ACC112 (cell line): Measurements from ENCODE around the gene ATXN10.

Experiments
- H2AFZ ChIP-seq: fragments of 200-600 bp; sonication (generic); one replicate; pipeline ENCODE4 v1.6.0; 2017; ENCODE audit warnings: antibody characterized with exemption, low read length; ENCODE audit not compliant: unreplicated experiment
- H3K27ac ChIP-seq: fragments of 200-600 bp; sonication (generic); 2 replicates; pipeline ENCODE4 v1.5.1; 2014; ENCODE audit warnings: low read depth, mild to moderate bottlenecking, antibody characterized with exemption, low read length, moderate library complexity
- H3K27me3 ChIP-seq: fragments of 200-600 bp; sonication (generic); 2 replicates; pipeline ENCODE4 v1.6.1; 2014; ENCODE audit warnings: mild to moderate bottlenecking, antibody characterized with exemption, low read length, moderate library complexity, mixed read lengths; ENCODE audit not compliant: insufficient read depth
- H3K36me3 ChIP-seq: fragments of 200-600 bp; sonication (generic); 2 replicates; pipeline ENCODE4 v1.6.1; 2016; ENCODE audit warnings: mild to moderate bottlenecking, antibody characterized with exemption, low read length, moderate library complexity, mixed read lengths; ENCODE audit not compliant: insufficient read depth
- H3K4me1 ChIP-seq: fragments of 200-600 bp; sonication (generic); one replicate; pipeline ENCODE4 v1.6.1; 2016; ENCODE audit warnings: low read length, mixed read lengths; ENCODE audit not compliant: insufficient read depth, unreplicated experiment, control insufficient read depth
- H3K4me3 ChIP-seq: fragments of 200-600 bp; sonication (generic); 2 replicates; pipeline ENCODE4 v1.5.1; 2014; ENCODE audit warnings: mild to moderate bottlenecking, low read depth, low read length
- H3K79me2 ChIP-seq: fragments of 200-600 bp; sonication (generic); one replicate; pipeline ENCODE4 v1.6.0; 2016; ENCODE audit warnings: low read length; ENCODE audit not compliant: control insufficient read depth, unreplicated experiment, insufficient read depth

The ATXN10 gene

DNA sequence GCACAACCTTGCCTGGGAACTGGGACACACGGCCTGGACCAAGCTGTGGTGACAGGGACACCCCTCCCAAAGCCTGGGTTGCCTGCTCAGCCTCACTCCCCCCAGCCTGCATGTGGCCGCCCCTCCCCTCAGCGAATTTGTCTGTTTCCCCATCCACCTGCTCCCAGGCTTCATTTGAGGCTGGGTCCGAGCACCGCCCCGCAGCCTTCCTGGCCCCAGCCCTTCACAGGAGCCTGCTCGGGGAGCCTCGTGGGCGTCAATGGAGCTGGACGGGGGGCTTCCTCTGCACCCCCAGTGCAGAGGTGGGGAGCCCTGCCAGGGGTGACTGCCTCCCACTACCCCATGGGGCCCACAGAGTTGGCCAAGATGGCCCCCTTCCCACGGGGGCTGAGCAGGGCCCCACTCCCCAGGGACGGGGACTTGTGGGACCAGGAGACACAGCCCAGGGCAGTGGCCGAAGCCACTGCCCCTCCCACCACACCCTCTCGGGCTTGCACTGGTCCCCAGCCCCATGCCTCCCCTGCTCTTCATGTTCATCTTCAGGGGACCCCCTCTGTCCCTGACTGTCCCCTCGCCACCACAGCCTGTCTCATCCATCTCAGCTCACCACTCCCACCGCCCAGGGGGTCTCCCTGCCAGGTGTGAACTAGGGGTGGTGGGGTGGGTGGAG lies 213.7 kb downstream of the ATXN10 start:
- Histone ChIP-seq H2AFZ (no peak overlapping the region), H3K36me3 (no peaks in the 10 kb centered on the region), H3K27ac (no peak overlapping the region), H3K27me3 (peaks cover 12% of the 10 kb centered on the region; the same call in 1 of the 2 replicates), H3K4me3 (no peak overlapping the region), H3K4me1 (no peaks in the 10 kb centered on the region), H3K79me2 (no peaks in the 10 kb centered on the region)

- Histone ChIP-seq H3K4me1 (no peaks in the 10 kb centered on the region), H3K36me3 (no peaks in the 10 kb centered on the region), H3K4me3 (no peak overlapping the region), H2AFZ (no peak overlapping the region), H3K79me2 (no peaks in the 10 kb centered on the region), H3K27me3 (peaks cover 6% of the 10 kb centered on the region; the same call in 1 of the 2 replicates), H3K27ac (no peak overlapping the region)
Measured at GRCh38 chr22:45885941-45886395, 214.3 kb downstream of the ATXN10 start.

DNA sequence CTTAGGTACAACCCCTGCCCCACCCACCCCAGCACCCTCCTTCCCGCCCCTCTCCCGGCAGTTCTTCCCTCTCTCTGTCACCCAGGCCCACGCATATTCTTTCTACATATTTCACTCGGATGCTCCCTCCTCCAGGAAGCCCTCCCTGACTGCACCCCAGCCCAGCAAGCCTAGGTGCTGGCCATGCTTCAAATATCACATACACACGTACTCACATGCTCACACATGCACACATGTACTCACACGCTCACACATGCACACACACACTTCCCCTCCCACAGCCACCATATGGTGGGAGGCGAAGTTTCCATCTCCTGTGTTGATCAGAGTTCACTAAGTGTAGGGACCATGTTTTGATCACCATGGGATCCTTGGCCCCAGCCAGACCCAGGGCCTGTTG lies 214.9 kb downstream of the ATXN10 start:
- Histone ChIP-seq H3K27me3 (no peaks in the 10 kb centered on the region), H3K36me3 (no peaks in the 10 kb centered on the region), H2AFZ (no peak overlapping the region), H3K27ac (no peak overlapping the region), H3K79me2 (no peaks in the 10 kb centered on the region), H3K4me3 (no peak overlapping the region), H3K4me1 (no peaks in the 10 kb centered on the region)

- no peak overlapping the region for H3K27ac ChIP-seq
- no peaks in the 10 kb centered on the region for H3K79me2 ChIP-seq
- H3K27me3 ChIP-seq, result no peaks in the 10 kb centered on the region
- no peak overlapping the region for H3K4me3 ChIP-seq
- H3K36me3 ChIP-seq, result no peaks in the 10 kb centered on the region
- H2AFZ ChIP-seq, result no peak overlapping the region
- H3K4me1 ChIP-seq, result no peaks in the 10 kb centered on the region
Measured at GRCh38 chr22:45887202-45888131, 215.8 kb downstream of the ATXN10 start.

- Histone ChIP-seq H3K27me3 (no peaks in the 10 kb centered on the region), H3K4me1 (no peaks in the 10 kb centered on the region), H3K4me3 (no peak overlapping the region), H2AFZ (no peak overlapping the region), H3K36me3 (no peaks in the 10 kb centered on the region), H3K27ac (no peak overlapping the region), H3K79me2 (no peaks in the 10 kb centered on the region)
Measured at GRCh38 chr22:45888221-45889092, 216.8 kb downstream of the ATXN10 start.

DNA sequence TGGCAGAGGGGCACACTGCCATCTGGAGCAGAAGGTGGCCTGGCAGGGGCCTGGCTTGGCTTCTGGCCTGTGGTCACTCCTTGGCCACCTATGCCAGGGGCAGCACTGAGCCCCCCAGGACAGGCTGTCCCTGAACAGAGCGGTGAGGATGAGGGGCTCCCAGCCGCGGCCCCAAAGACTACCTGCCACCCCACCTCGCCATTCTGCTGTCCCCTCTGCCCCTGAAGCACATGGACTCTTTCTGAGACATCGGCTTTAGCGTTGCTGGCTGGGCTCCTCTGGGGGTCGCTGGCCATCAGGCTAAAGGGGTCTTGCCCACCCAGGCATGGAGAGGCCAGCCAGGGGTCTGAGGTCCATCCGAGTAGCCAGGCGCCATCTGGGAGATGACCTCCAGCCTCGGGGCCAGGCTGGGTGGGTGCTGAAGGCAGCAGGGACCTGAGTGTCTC lies 217.5 kb downstream of the ATXN10 start:
- H3K4me1 ChIP-seq, result no peaks in the 10 kb centered on the region
- no peaks in the 10 kb centered on the region for H3K36me3 ChIP-seq
- no peaks in the 10 kb centered on the region for H3K27me3 ChIP-seq
- no peak overlapping the region for H3K4me3 ChIP-seq
- H3K27ac ChIP-seq, result no peak overlapping the region
- H3K79me2 ChIP-seq, result no peaks in the 10 kb centered on the region
- no peak overlapping the region for H2AFZ ChIP-seq

GRCh38 chr22:45889539-45890350 lies 218.1 kb downstream of the ATXN10 start:
- H3K27me3 ChIP-seq, result no peaks in the 10 kb centered on the region
- no peak overlapping the region for H2AFZ ChIP-seq
- H3K27ac ChIP-seq, result no peak overlapping the region
- H3K4me3 ChIP-seq, result no peak overlapping the region
- no peaks in the 10 kb centered on the region for H3K36me3 ChIP-seq
- H3K4me1 ChIP-seq, result no peaks in the 10 kb centered on the region
- no peaks in the 10 kb centered on the region for H3K79me2 ChIP-seq

- Histone ChIP-seq H3K4me3 (no peak overlapping the region), H3K4me1 (no peaks in the 10 kb centered on the region), H2AFZ (no peak overlapping the region), H3K27me3 (no peaks in the 10 kb centered on the region), H3K79me2 (no peaks in the 10 kb centered on the region), H3K36me3 (no peaks in the 10 kb centered on the region), H3K27ac (no peak overlapping the region)
Measured at GRCh38 chr22:45890351-45890635, 218.7 kb downstream of the ATXN10 start.

DNA sequence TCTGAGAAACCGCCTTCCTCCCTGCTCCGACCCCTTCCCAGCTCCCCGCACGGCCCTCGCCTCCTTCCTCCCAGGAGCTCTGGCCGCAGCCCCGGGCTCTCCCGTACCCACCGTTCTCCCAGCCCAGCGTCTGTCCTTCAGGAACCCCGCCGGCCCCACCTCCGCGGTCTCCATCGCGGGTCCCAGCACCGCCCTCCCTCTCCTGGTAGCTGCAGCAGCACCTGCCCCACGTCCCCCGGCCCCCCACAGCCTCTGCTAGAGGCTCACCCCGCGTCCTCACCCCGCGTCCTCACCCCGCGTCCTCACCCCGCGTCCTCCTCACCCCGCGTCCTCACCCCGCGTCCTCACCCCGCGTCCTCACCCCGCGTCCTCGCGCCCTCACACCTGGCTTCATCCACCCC lies 219.4 kb downstream of the ATXN10 start:
- Histone ChIP-seq H3K36me3 (no peaks in the 10 kb centered on the region), H3K27ac (no peak overlapping the region), H3K27me3 (no peaks in the 10 kb centered on the region), H2AFZ (no peak overlapping the region), H3K4me1 (no peaks in the 10 kb centered on the region), H3K79me2 (no peaks in the 10 kb centered on the region), H3K4me3 (no peak overlapping the region)

GRCh38 chr22:45891471-45891995 lies 219.9 kb downstream of the ATXN10 start:
- Histone ChIP-seq H2AFZ (no peak overlapping the region), H3K27ac (no peak overlapping the region), H3K4me3 (no peak overlapping the region), H3K79me2 (no peaks in the 10 kb centered on the region), H3K4me1 (no peaks in the 10 kb centered on the region), H3K36me3 (no peaks in the 10 kb centered on the region), H3K27me3 (no peaks in the 10 kb centered on the region)
